HG03066 (cell line): ENCODE data around the gene LILRB5.
"Not testable (repeated sequence)": the region's sequence is repeated elsewhere in the genome, so short reads cannot be mapped to it uniquely, and the experiment has no call there.

Experiments used
- ATAC-seq: cut with Tn5 transposase; IDR thresholded peaks from one replicate; pipeline ENCODE4 v1.9.1; 2021; ENCODE audit warnings: low read depth; ENCODE audit not compliant: unreplicated experiment

LILRB5 gene

DNA sequence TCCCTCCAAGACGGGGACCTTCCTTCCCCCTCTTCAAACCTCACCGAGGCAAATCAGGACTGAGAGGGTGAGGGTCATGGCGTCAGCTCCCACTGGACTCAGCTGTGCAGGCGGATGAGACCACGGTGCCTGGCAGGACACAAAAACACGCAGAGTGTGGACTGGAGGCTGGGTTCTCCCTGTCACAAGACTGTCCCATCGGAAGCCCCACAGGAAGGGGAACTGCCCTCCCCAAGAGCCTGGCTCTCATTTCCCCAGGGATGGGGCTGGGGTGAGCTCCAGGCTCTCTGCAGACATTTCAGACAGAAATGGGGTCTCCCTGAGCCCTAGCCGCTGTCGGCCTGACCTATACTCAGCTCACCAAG is at the start of gene LILRB5:
LILRB5 (minus strand) TSS at position 158 of the 365 bp plus-strand sequence; CDS start at position 78, 80 bp downstream.
- no peak for ATAC-seq

DNA sequence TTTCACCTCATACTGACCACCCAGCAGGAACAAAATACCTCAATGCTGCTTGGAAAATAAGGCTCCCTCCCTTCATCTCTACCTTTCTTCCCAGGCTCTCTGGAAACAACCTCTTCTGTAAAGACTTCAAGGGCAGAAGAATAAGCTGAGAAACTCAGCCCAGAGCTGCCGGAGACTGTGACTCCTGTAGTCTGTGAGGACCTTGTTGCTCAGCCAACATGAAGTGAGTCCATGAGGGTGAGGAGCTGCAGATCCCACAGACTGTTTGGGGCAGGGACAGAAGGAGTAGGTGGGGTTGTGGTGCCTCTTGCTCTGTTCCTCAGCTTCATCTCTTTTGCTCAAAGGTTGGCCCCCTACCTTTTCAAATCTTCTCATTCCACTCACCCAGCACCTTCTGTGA is 48.1 kb upstream of the LILRB5 start:
- ATAC-seq: no peak

DNA sequence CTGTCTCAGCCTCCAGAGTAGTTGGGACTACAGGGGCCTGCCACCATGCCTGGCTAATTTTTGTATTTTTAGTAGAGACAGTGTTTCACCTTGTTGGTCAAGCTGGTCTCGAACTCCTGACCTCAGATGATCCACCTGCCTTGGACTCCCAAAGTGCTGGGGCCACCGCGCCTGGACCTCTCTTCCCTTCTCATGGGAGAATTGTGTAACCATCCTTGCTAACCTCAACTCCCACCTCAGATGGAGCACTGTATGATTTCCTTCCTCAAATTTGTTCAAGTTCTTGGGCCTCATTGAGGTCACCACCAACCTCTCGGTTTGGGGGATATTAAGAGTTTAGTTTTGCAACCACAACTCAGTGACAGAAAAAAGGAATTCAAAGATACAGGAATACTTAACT is 45.2 kb upstream of the LILRB5 start:
- ATAC-seq: no peak

GRCh38 chr19:54299515-54299914 is 42.4 kb upstream of the LILRB5 start:
- ATAC-seq: no peak

- ATAC-seq: no peak
Measured at GRCh38 chr19:54299126-54299498, 42.0 kb upstream of the LILRB5 start.

DNA sequence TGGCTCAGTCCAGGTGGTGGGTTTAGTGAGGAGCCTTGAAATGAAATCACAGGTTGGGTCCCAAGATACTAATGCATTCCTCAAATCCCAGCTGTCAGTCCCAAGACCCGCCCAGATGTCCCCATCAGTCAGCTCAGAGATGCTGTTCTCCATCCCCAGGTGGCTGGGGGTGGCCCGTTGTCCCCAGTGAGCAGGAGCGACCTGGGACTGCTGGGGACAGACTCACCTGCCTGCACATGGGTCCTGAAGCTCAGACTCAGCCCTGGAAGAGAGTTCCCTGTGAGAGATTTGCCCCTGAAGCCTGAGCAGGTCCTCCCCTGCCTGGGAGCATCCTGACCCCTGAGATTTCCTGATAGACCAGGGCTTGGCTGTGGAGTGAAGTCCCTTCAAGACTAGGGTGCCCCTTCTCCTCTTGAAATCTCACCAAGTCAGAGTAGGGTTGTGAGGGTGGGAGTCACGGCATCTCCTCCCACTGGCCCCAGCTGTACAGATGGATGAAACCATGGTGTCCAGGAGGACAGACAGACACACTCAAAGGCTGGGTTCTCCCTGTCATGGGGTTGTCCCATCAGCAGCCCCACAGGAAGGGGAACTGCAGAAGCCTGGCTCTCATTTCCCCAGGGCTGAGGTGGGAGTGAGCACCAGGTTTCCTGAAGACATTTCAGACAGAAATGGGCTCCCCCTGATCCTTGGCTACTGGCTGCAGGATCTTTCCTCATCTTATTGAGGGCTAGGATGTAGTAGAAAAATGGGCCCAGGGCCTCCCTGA is 41.5 kb upstream of the LILRB5 start:
- ATAC-seq: no peak

DNA sequence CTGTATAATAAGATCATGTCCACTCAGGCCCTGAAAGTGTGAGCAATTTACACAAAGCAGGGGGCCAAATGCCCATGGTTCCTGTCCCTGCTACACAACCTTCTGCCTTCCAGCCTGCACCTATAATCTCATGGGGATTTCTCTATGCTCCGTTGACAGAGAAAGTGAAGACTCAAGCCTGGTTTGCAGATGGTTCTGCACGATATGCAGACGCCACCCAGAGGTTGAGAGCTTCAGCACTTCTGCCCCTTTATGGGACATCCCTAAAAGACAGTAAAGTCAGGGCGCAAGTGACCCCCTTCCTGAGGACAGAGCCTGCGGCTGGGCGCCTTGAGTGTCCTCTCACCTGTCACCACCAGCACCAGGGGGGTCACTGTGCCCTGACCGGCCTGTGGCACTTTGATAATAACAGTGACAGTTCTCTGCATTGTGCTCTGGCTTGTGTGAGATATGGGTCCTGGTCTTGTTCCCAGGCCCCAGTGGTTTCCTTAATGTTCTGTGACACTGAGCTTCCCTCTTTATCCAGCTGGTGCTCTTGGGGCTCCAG is 40.8 kb upstream of the LILRB5 start:
- no peak for ATAC-seq

DNA sequence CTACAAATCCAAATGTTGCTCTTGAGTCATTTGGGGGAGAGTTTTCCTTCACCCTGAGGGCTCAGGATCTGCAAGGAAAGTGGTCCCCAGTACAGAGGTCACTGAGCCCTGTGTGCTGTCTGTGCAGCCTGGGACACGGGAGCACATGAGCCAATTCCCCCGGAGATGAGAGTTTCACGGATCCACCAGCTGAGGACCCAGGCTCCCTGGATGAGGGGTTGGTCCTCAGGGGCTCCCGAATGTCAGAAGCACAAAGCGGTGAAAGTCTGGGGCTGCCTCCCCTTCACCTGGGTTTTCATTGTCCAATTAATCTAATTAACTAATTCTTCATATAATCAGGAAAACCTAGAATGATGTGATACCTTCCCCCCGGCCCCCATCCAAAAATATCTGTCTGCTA is 37.5 kb upstream of the LILRB5 start:
- no peak for ATAC-seq

DNA sequence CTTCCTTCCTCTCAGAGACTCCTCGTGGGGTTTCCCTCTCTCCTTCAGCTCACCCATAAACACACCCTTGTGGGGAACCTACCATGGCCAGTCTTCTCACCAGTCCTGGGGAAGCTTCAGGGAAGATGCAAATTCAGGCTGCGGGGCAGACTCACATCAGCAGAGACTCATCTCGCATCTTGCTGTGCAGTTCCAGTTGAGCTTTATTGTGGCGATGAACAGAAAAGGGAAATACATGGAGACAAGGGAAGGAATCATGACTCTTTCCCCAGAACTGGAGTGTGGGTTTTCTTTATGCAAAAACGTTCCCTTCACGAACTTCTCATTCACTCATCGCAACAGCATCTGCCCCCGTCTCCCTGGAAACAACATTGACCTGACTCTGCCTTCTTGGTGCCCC is 32.1 kb upstream of the LILRB5 start:
- not testable (repeated sequence) for ATAC-seq

- no peak for ATAC-seq
Measured at GRCh38 chr19:54287456-54287855, 30.4 kb upstream of the LILRB5 start.

- ATAC-seq: not testable (repeated sequence)
Measured at GRCh38 chr19:54286283-54286682, 29.2 kb upstream of the LILRB5 start.

DNA sequence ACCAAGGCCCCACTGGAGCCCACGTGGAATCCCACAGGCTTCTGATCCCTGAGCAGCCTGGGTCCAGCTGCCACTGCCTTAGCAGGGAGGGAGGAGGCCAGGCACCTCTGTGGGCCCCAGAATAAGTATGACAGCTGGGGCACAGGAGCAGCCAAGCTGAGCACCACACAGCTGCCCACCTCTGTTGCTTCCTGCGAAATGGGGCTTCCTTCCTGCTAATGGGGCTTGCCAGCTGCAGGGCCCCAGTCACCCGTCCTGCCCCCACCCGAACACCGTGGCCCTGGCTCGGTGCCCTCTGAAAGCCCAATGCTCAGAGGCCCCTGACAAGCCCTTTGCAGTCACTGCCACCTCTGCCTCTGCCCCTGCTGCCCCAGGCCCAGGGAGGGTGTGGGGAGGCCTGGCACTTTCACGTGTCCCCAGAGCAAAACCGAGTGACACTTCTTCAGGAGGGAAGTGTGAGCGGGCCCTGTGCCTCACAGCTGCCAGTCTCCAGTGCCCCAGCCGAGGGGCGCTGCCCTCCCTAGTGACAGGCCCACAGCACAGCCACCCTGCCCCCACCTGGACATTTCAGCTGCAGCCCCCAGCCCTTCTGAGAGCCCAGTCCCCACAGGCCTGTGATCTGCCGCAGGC is 28.5 kb upstream of the LILRB5 start:
- ATAC-seq: not testable (repeated sequence)

- no peak for ATAC-seq
Measured at GRCh38 chr19:54282686-54283470, 25.8 kb upstream of the LILRB5 start.

DNA sequence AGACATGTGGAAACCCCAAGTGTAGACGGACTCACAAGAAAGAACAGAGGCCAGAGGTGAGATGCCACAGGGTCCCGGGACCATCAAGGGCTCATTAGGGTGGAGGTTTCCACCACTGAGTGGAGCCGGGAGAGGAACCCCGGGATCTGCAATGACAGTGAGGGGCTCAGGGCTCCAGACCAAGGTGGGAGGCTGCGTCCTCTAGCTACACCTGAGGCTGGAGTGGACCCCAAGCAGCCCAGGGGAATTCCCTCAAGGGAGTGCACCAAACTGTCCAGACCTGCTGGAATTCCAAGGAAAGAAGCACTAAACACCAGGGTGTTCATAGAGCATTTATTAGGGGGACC is 24.6 kb upstream of the LILRB5 start:
- ATAC-seq: not testable (repeated sequence)

- ATAC-seq: no peak
Measured at GRCh38 chr19:54281007-54281728, 24.1 kb upstream of the LILRB5 start, which contains the start of gene LILRB2. LILRB2 (minus strand) TSS chr19:54281110; CDS start chr19:54280496, 614 bp downstream.

DNA sequence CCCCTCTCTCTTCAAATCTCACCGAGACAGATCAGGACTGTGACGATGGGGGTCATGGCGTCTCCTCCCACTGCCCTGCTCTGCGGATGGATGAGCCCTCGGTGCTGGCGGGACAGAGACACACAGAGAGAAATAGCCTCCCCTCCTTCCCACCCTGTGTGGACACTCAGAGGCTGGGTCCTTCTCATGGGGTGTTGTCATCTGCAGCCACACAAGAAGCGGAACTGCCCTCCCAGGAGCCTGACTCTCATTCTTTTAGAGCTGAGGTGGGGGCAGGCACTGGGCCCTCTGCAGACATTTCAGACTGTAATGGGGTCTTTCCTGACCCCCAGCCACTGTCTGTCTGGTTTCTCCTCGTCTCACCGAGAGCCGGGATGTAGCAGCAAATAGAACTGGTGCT is 23.4 kb upstream of the LILRB5 start:
- ATAC-seq: not testable (repeated sequence)

GRCh38 chr19:54280025-54280424 is 23.0 kb upstream of the LILRB5 start:
- not testable (repeated sequence) for ATAC-seq

GRCh38 chr19:54279406-54279962 is 22.4 kb upstream of the LILRB5 start:
- no peak for ATAC-seq

DNA sequence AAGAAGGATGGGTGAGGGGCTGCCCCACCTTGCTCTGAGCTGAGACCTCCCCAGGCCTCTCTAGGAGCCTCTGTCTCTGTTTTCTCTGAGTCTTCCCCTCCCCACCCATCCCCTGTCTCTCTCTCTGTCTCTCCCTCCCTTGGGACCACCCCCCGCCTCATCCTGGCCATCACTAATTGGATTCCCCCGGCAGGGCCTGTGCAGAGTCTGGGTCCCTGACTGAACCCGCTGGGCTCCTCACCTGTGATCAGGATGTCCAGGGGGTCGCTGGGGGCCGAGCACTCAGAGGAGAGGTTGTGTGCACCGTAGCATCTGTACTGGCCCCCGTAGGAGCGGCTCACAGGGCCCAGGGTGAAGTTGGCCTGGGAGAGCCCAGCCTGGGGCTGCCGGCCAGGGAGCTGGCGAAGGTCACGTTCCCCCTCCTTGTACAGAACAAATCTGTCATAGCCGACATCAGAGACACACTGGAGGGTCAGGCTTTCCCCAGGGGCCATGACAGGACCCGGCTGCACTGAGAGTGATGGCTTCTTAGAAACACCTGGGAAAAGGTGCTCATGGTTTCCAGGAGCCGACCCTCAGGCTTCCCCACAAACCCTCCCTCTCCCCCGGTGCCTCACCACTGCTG is 21.6 kb upstream of the LILRB5 start:
- not testable (repeated sequence) for ATAC-seq

GRCh38 chr19:54278056-54278455 is 21.0 kb upstream of the LILRB5 start:
- ATAC-seq: not testable (repeated sequence)
